ENCODE data around the gene SH3PXD2A. TPM values are rescaled to one million over a fixed set of nuclear protein-coding genes. Genes with fewer than 3 reads are reported as not detected.

SH3PXD2A gene
- total and polyA plus RNA-seq, 7 donors = 3.0 to 57.7 (median 10.6) TPM

DNA sequence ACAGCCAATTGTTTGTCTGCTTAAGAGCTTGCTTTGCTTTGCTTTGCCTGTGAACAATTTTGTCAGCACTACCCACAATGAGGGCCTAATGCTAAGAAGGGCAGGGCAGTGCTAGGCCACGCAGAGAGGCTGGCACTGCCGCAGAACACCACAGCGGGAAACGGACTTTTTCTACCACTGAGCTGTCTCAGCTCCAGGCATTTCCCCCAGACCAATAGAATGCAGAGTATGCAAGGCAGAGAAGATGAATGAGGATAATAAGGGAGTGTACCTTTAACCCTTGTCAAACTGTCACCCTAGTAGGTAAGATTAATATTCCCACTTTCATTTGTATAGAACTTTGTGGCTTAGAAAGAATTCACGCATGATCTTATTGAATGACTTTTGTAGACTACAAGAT lies 104.5 kb downstream of the SH3PXD2A start:
- TF ChIP-seq, protein P1, sequence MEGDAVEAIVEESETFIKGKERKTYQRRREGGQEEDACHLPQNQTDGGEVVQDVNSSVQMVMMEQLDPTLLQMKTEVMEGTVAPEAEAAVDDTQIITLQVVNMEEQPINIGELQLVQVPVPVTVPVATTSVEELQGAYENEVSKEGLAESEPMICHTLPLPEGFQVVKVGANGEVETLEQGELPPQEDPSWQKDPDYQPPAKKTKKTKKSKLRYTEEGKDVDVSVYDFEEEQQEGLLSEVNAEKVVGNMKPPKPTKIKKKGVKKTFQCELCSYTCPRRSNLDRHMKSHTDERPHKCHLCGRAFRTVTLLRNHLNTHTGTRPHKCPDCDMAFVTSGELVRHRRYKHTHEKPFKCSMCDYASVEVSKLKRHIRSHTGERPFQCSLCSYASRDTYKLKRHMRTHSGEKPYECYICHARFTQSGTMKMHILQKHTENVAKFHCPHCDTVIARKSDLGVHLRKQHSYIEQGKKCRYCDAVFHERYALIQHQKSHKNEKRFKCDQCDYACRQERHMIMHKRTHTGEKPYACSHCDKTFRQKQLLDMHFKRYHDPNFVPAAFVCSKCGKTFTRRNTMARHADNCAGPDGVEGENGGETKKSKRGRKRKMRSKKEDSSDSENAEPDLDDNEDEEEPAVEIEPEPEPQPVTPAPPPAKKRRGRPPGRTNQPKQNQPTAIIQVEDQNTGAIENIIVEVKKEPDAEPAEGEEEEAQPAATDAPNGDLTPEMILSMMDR (IDR thresholded peaks at IDR 0.05) = no peak
- no peak for ATAC-seq
- intact Hi-C loops (cut with DNase I) = no loop called here
- Histone ChIP-seq H3K4me3 (no peak overlapping the region), H3K27me3 (ENCODE audit: insufficient read depth in 3 of 3, low read length in 2 of 3) (no peaks in the 10 kb centered on the region), H3K4me1 (peaks cover 26% of the 10 kb centered on the region), H3K27ac (no peak overlapping the region), H3K9me3 (no peaks in the 10 kb centered on the region), H3K36me3 (ENCODE audit: insufficient read depth in 1 of 2, low read depth in 1 of 2) (no peaks in the 10 kb centered on the region)
- peak in 1 of 2 donors; percentile 12 for DNase-seq
- 85 to 94% (median 89%) methylated on average over 5 of the region's 5 CpGs for WGBS, 3 donors

DNA sequence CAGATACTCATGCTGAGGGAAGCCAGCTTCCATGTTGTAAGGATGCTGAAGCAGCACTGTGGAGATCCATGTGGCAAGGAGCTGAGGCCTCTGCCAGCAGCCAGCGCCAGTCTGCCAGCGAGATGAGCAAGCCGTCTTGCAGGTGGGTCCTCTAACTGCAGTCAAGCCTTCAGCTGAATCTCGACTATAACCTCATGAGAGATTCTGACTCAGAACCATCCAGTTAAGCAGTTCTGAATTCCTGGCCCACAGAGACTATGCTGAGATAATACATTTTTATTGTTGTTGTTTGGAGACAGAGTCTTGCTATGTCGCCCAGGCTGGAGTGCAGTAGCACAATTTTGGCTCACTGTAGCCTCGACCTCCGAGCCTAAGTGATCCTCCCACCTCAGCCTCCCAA lies 105.6 kb downstream of the SH3PXD2A start:
- Histone ChIP-seq H3K4me3 (no peak overlapping the region), H3K27ac (no peak overlapping the region), H3K9me3 (no peaks in the 10 kb centered on the region), H3K36me3 (ENCODE audit: insufficient read depth in 1 of 2, low read depth in 1 of 2) (no peaks in the 10 kb centered on the region), H3K27me3 (ENCODE audit: insufficient read depth in 3 of 3, low read length in 2 of 3) (no peaks in the 10 kb centered on the region), H3K4me1 (peaks cover 36% of the 10 kb centered on the region)
- intact Hi-C loops (cut with DNase I) = no loop called here
- TF ChIP-seq, protein P1 (IDR thresholded peaks at IDR 0.05) = no peak
- 95 to 98% (median 95%) methylated on average over 7 of the region's 7 CpGs for WGBS, 3 donors
- DNase-seq (no peak), ATAC-seq (no peak)

DNA sequence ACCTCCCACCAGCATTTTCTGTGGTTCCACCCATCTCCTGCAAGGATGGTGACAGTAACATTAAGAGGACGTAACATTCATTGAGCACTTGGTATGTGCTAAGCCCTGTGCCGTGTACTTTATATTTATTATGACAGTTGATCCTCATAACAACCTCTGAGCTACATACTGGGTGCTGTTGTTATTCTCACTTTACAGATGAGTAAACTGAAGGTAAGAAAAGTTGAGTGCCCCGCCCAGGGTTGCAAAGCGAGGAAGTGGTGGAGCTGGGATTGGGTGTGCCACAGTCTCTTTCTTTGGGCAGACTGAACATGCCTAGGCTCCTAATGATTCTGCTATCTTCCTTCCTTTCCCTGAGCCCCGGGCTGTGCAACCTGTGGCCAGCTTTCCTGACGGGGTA lies 107.4 kb downstream of the SH3PXD2A start:
- intact Hi-C loops (cut with DNase I) = no loop called here
- ATAC-seq = no peak
- TF ChIP-seq, protein P1 (IDR thresholded peaks at IDR 0.05) = no peak
- Histone ChIP-seq H3K36me3 (ENCODE audit: insufficient read depth in 1 of 2, low read depth in 1 of 2) (no peaks in the 10 kb centered on the region), H3K27ac (no peak overlapping the region), H3K27me3 (ENCODE audit: insufficient read depth in 3 of 3, low read length in 2 of 3) (no peaks in the 10 kb centered on the region), H3K9me3 (no peaks in the 10 kb centered on the region), H3K4me3 (no peak overlapping the region), H3K4me1 (peaks cover 44% of the 10 kb centered on the region)
- WGBS, 3 donors = 83 to 90% (median 88%) methylated on average over 6 of the region's 6 CpGs
- DNase-seq = no peak

DNA sequence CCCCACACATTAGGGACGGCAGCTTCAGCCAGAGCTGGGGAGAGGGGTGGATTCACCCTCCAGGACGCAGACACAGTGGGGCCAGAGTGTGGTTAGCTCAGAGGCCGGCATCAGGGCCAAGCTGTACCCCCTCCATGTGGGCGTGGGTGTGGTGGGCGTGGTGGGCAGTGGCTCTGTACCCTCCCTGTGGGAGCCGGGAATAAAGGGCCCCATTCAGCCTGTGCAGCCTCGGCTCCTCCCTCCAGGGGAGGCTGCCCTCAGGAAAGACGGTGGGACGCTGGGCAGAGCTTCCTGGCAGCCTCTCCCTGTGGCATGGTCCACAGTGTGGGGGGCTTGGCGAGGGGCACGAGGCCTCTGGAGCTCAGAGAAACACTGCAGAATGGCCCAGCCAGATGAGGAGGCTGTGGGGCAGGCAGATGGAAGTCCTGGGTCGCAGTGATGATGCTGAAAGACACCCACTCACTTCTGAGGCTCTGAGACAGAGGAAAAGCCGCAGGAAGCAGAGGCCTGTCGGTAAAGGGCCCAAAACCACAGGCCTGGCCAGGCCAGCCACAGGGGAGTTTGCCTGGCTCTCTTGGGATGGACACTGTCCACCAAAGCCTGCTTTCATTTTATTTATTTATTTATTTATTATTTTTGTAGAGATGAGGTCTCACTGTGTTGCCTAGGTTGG lies 108.0 kb downstream of the SH3PXD2A start:
- no peaks in the 10 kb centered on the region for H3K36me3 ChIP-seq (ENCODE audit: insufficient read depth in 1 of 2, low read depth in 1 of 2)
- TF ChIP-seq, protein P1 (IDR thresholded peaks at IDR 0.05) = no peak
- peaks cover 51% of the 10 kb centered on the region for H3K4me1 ChIP-seq
- H3K27ac ChIP-seq = no peak overlapping the region
- WGBS, 3 donors = 78 to 81% (median 80%) methylated on average over 14 of the region's 14 CpGs
- H3K9me3 ChIP-seq = no peaks in the 10 kb centered on the region
- intact Hi-C loops (cut with DNase I) = no loop called here
- no peak overlapping the region for H3K4me3 ChIP-seq
- DNase-seq (no peak), ATAC-seq (no peak)
- no peaks in the 10 kb centered on the region for H3K27me3 ChIP-seq (ENCODE audit: insufficient read depth in 3 of 3, low read length in 2 of 3)

DNA sequence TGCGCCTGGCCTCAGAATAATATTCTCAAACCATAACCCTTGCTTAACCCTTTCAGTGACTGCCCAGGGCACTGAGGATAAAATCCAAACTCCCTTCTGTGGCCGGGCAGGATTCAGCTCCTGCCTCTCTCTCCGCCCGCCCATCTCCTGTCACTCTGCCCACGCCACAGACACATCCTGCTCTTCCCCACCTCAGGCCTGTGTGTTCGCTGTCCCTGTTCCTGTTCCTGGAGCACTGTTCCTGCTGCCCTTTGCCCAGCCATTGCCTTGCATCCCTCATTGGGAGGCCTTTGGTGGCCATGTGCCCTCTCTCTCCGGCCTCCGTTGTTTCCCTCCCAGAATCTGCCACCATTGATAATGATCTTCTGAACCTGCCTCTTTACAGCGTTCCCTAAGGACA lies 108.8 kb downstream of the SH3PXD2A start:
- DNase-seq (no peak), ATAC-seq (no peak)
- peaks cover 48% of the 10 kb centered on the region for H3K4me1 ChIP-seq
- no peaks in the 10 kb centered on the region for H3K9me3 ChIP-seq
- no peaks in the 10 kb centered on the region for H3K27me3 ChIP-seq (ENCODE audit: insufficient read depth in 3 of 3, low read length in 2 of 3)
- intact Hi-C loops (cut with DNase I) = no loop called here
- TF ChIP-seq, protein P1 (IDR thresholded peaks at IDR 0.05) = no peak
- no peak overlapping the region for H3K4me3 ChIP-seq
- H3K27ac ChIP-seq = peak overlapping the region; percentile 79
- H3K36me3 ChIP-seq (ENCODE audit: insufficient read depth in 1 of 2, low read depth in 1 of 2) = no peaks in the 10 kb centered on the region
- WGBS, 3 donors = 83 to 90% (median 90%) methylated on average over 9 of the region's 9 CpGs
